Measurements from ENCODE around the gene CYP17A1. TPM values are rescaled to one million over a fixed set of nuclear protein-coding genes. Genes with fewer than 3 reads are reported as not detected.
A peak's percentile ranks its signal among the peaks of the same experiment; 100 is the strongest.

Gene CYP17A1
- total RNA-seq, 3 donors from 2014 or later (not counting 1 experiment from before 2014, with no cell fraction given), result not detected

DNA sequence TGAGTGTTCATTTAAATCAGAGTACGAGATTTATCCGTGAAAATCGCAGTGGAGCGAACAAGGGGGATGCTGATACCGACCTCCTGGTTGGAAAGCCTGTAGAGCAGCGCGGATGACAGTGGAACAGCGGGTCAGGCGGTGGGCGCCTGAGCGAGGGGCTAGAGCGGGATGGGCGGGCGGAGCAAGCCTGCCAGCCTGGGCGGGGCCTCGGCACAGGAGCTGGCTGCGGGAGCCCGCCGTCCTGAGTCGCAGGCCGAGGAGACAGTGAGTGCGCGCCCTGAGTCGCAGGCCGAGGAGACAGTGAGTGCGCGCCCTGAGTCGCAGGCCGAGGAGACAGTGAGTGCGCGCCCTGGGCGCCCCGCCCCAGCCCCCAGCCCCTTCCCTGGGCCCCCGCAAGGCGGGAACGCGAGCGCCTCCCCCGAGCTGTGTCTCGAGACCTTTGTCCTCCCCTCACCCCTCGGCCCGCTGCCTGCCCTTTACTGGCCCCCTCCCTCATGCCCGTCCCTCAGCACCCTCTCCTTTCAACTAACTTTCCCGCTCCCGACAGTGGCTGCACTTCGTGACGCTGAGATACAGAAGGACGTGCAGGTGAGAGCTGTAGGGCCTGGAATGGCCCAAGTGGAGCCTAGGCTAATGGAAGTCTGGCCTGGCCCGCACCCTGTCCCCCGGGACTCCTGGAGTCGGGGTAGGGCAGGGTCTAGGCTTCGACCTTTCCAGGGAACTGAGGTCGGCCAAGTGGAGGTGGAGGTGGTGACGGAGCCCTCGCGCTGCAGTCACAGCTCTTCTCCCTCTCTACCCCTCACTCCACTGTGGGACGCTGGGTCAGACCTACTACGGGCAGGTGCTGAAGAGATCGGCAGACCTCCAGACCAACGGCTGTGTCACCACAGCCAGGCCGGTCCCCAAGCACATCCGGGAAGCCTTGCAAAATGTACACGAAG lies 32.3 kb upstream of the CYP17A1 start, which contains the start of gene AS3MT:
AS3MT (plus strand) TSS at position 213 of the 941 bp plus-strand sequence; CDS start at position 336, 123 bp downstream.
- no peaks in the 10 kb centered on the region for H3K36me3 ChIP-seq (ENCODE audit: control insufficient read depth, insufficient read depth, low read length)
- TF ChIP-seq, protein P1, sequence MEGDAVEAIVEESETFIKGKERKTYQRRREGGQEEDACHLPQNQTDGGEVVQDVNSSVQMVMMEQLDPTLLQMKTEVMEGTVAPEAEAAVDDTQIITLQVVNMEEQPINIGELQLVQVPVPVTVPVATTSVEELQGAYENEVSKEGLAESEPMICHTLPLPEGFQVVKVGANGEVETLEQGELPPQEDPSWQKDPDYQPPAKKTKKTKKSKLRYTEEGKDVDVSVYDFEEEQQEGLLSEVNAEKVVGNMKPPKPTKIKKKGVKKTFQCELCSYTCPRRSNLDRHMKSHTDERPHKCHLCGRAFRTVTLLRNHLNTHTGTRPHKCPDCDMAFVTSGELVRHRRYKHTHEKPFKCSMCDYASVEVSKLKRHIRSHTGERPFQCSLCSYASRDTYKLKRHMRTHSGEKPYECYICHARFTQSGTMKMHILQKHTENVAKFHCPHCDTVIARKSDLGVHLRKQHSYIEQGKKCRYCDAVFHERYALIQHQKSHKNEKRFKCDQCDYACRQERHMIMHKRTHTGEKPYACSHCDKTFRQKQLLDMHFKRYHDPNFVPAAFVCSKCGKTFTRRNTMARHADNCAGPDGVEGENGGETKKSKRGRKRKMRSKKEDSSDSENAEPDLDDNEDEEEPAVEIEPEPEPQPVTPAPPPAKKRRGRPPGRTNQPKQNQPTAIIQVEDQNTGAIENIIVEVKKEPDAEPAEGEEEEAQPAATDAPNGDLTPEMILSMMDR (IDR thresholded peaks at IDR 0.05), result no peak
- Mint-ChIP-seq H3K4me3 (peak within 1 kb of the TSS; percentile 70), H3K4me1 (peaks cover 18 to 19% of the 10 kb centered on the region in 2 donors), H3K36me3 (no peaks in the 10 kb centered on the region), H3K9me3 (no peaks in the 10 kb centered on the region), H3K27me3 (ENCODE audit: low read depth in 2 of 2) (peaks cover 20 to 28% of the 10 kb centered on the region in 2 donors), H3K27ac (no peak within 1 kb of the TSS)
- WGBS (ENCODE audit: insufficient coverage), result 15% methylated on average over 62 of the region's 63 CpGs
- intact Hi-C loops (cut with micrococcal nuclease), result no loop called here
- H3K9me3 ChIP-seq (ENCODE audit: control insufficient read depth, insufficient read depth, low read length), result no peaks in the 10 kb centered on the region
- no peak within 1 kb of the TSS for H3K27ac ChIP-seq (ENCODE audit: low read length)
- H3K27me3 ChIP-seq (ENCODE audit: control insufficient read depth, insufficient read depth, low read length), result no peaks in the 10 kb centered on the region
- H3K4me1 ChIP-seq (ENCODE audit: control insufficient read depth, insufficient read depth, low read length), result peaks cover 5% of the 10 kb centered on the region
- H3K4me3 ChIP-seq (ENCODE audit: low read length), result no peak within 1 kb of the TSS
- peak in 1 of 2 donors; percentile 19 for DNase-seq
- peak; percentile 49 to 63 (median 52) for ATAC-seq

- H3K4me3 Mint-ChIP-seq, result peak overlapping the region; percentile 70
- H3K9me3 Mint-ChIP-seq, result no peaks in the 10 kb centered on the region
- peaks cover 18 to 19% of the 10 kb centered on the region in 2 donors for H3K4me1 Mint-ChIP-seq
- peaks cover 2% of the 10 kb centered on the region for H3K36me3 ChIP-seq (ENCODE audit: control insufficient read depth, insufficient read depth, low read length)
- no peak for ATAC-seq
- no peak overlapping the region for H3K27ac ChIP-seq (ENCODE audit: low read length)
- H3K27me3 ChIP-seq (ENCODE audit: control insufficient read depth, insufficient read depth, low read length), result no peaks in the 10 kb centered on the region
- no peak for DNase-seq
- no peaks in the 10 kb centered on the region for H3K9me3 ChIP-seq (ENCODE audit: control insufficient read depth, insufficient read depth, low read length)
- H3K4me3 ChIP-seq (ENCODE audit: low read length), result no peak overlapping the region
- intact Hi-C loops (cut with micrococcal nuclease), result no loop called here
- H3K27me3 Mint-ChIP-seq (ENCODE audit: low read depth in 2 of 2), result peaks cover 20 to 21% of the 10 kb centered on the region in 2 donors
- no peak overlapping the region for H3K27ac Mint-ChIP-seq
- peaks cover 3% of the 10 kb centered on the region for H3K36me3 Mint-ChIP-seq
- H3K4me1 ChIP-seq (ENCODE audit: control insufficient read depth, insufficient read depth, low read length), result peaks cover 5% of the 10 kb centered on the region
- TF ChIP-seq, protein P1 (IDR thresholded peaks at IDR 0.05), result no peak
- 45% methylated on average over 4 of the region's 5 CpGs for WGBS (ENCODE audit: insufficient coverage)
Measured at GRCh38 chr10:102868911-102869257, 31.7 kb upstream of the CYP17A1 start.

DNA sequence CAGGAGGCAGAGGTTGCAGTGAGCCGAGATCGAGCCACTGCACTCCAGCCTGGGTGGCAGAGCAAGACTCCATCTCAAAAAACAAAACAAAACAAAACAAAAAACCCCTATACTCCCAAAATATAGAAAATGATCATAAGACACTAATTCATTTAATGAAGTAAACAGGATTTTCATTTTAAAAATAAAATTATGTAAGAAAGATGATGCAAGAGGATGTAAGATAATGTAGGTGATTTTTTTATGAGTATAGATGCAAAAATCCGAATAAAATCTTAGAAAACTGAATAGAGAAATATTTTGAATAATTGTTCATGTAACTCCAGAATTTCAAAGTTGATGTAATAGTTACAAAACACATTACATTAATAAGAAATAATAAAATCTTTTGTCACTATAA lies 28.4 kb upstream of the CYP17A1 start:
- WGBS (ENCODE audit: insufficient coverage), result no CpG with 5 or more reads among the region's 3 CpGs
- Mint-ChIP-seq H3K27me3 (ENCODE audit: low read depth in 2 of 2) (peaks cover 16 to 17% of the 10 kb centered on the region in 2 donors), H3K4me3 (no peak overlapping the region), H3K27ac (no peak overlapping the region), H3K36me3 (peaks cover 6% of the 10 kb centered on the region), H3K9me3 (no peaks in the 10 kb centered on the region), H3K4me1 (peaks cover 15 to 18% of the 10 kb centered on the region in 2 donors)
- Histone ChIP-seq H3K9me3 (ENCODE audit: control insufficient read depth, insufficient read depth, low read length) (no peaks in the 10 kb centered on the region), H3K36me3 (ENCODE audit: control insufficient read depth, insufficient read depth, low read length) (peaks cover 20% of the 10 kb centered on the region), H3K4me1 (ENCODE audit: control insufficient read depth, insufficient read depth, low read length) (peaks cover 5% of the 10 kb centered on the region), H3K4me3 (ENCODE audit: low read length) (no peak overlapping the region), H3K27ac (ENCODE audit: low read length) (no peak overlapping the region), H3K27me3 (ENCODE audit: control insufficient read depth, insufficient read depth, low read length) (no peaks in the 10 kb centered on the region)
- intact Hi-C loops (cut with micrococcal nuclease), result no loop called here
- ATAC-seq (no peak), DNase-seq (no peak)
- TF ChIP-seq, protein P1 (IDR thresholded peaks at IDR 0.05), result no peak
